IPS-15b (cell line): ENCODE data around the gene ARHGEF12.

Experiments
- H3K27me3 ChIP-seq: one replicate; pipeline ENCODE4 v1.6.1; 2013; ENCODE audit warnings: low read length; ENCODE audit not compliant: control insufficient read depth, insufficient read depth
- H3K36me3 ChIP-seq: one replicate; pipeline ENCODE4 v1.6.1; 2013; ENCODE audit warnings: low read length; ENCODE audit not compliant: control insufficient read depth, insufficient read depth
- H3K4me1 ChIP-seq: one replicate; pipeline ENCODE4 v1.6.1; 2013; ENCODE audit warnings: mild to moderate bottlenecking, low read length; ENCODE audit not compliant: control insufficient read depth, insufficient read depth
- H3K4me3 ChIP-seq: one replicate; pipeline ENCODE4 v1.5.1; 2013; ENCODE audit warnings: low read depth, low read length
- H3K9ac ChIP-seq: one replicate; pipeline ENCODE4 v1.6.1; 2013; ENCODE audit warnings: low read depth, mild to moderate bottlenecking, low read length
- H3K9me3 ChIP-seq: one replicate; pipeline ENCODE4 v1.6.1; 2013; ENCODE audit warnings: mild to moderate bottlenecking, low read length; ENCODE audit not compliant: control insufficient read depth, insufficient read depth

Gene ARHGEF12

GRCh38 chr11:120529911-120530310 is 193.7 kb downstream of the ARHGEF12 start:
- no peaks in the 10 kb centered on the region for H3K9me3 ChIP-seq
- peaks cover 8% of the 10 kb centered on the region for H3K4me1 ChIP-seq
- no peak overlapping the region for H3K9ac ChIP-seq
- H3K36me3 ChIP-seq, result no peaks in the 10 kb centered on the region
- H3K27me3 ChIP-seq, result no peaks in the 10 kb centered on the region
- no peak overlapping the region for H3K4me3 ChIP-seq

- Histone ChIP-seq H3K9me3 (no peaks in the 10 kb centered on the region), H3K4me3 (no peak overlapping the region), H3K9ac (no peak overlapping the region), H3K4me1 (peaks cover 5% of the 10 kb centered on the region), H3K36me3 (no peaks in the 10 kb centered on the region), H3K27me3 (no peaks in the 10 kb centered on the region)
These were observed 196.0 kb downstream of the ARHGEF12 start for GRCh38 chr11:120532082-120532831.

GRCh38 chr11:120532832-120533196 is 196.6 kb downstream of the ARHGEF12 start:
- H3K27me3 ChIP-seq, result no peaks in the 10 kb centered on the region
- peaks cover under 1% of the 10 kb centered on the region for H3K4me1 ChIP-seq
- H3K9ac ChIP-seq, result no peak overlapping the region
- H3K9me3 ChIP-seq, result no peaks in the 10 kb centered on the region
- H3K36me3 ChIP-seq, result no peaks in the 10 kb centered on the region
- H3K4me3 ChIP-seq, result no peak overlapping the region

- Histone ChIP-seq H3K9me3 (no peaks in the 10 kb centered on the region), H3K4me3 (no peak overlapping the region), H3K36me3 (no peaks in the 10 kb centered on the region), H3K4me1 (no peaks in the 10 kb centered on the region), H3K27me3 (no peaks in the 10 kb centered on the region), H3K9ac (no peak overlapping the region)
These were observed 200.0 kb downstream of the ARHGEF12 start for GRCh38 chr11:120536091-120536796.

GRCh38 chr11:120536797-120537169 is 200.6 kb downstream of the ARHGEF12 start:
- Histone ChIP-seq H3K36me3 (no peaks in the 10 kb centered on the region), H3K9ac (no peak overlapping the region), H3K4me1 (no peaks in the 10 kb centered on the region), H3K9me3 (no peaks in the 10 kb centered on the region), H3K27me3 (no peaks in the 10 kb centered on the region), H3K4me3 (no peak overlapping the region)

- H3K4me3 ChIP-seq, result no peak overlapping the region
- no peak overlapping the region for H3K9ac ChIP-seq
- H3K27me3 ChIP-seq, result no peaks in the 10 kb centered on the region
- H3K9me3 ChIP-seq, result no peaks in the 10 kb centered on the region
- no peaks in the 10 kb centered on the region for H3K4me1 ChIP-seq
- H3K36me3 ChIP-seq, result no peaks in the 10 kb centered on the region
These were observed 201.8 kb downstream of the ARHGEF12 start for GRCh38 chr11:120537996-120538395.

- Histone ChIP-seq H3K9ac (no peak overlapping the region), H3K4me3 (no peak overlapping the region), H3K27me3 (no peaks in the 10 kb centered on the region), H3K36me3 (no peaks in the 10 kb centered on the region), H3K9me3 (no peaks in the 10 kb centered on the region), H3K4me1 (no peaks in the 10 kb centered on the region)
These were observed 202.5 kb downstream of the ARHGEF12 start for GRCh38 chr11:120538707-120539106.
